Measurements from ENCODE around the gene GLI3. TPM values are rescaled to one million over a fixed set of nuclear protein-coding genes. Genes with fewer than 3 reads are reported as not detected.

Gene GLI3
- total RNA-seq, 5 donors from 2014 or later (not counting 1 experiment from before 2014, with no cell fraction given): 0.10 to 0.79 (median 0.32) TPM; not detected in 1

DNA sequence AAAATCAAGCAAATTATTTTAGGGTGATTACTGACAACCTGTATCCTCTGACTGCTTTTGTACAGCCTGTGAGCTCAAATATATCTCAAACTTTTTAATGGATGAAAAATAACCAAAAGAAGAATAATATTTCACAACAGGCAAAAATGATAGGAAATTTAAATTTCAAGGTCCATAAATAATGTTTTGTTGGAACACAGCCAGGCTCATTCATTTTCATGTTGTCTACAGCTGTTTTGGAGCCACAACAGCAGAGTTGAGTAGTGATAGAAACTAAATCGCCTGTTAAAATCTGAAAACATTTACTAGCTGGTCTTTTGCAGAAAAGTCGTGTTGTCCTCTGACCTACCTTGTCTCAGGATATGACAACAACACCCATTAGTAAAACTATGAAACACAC lies 75.9 kb downstream of the GLI3 start:
- ChIA-PET POLR2A (no interaction called here), CTCF (no interaction called here)
- no peaks in the 10 kb centered on the region for H3K36me3 ChIP-seq (ENCODE audit: control insufficient read depth in 2 of 2, extremely low read depth in 1 of 2, insufficient read depth in 1 of 2, low read length in 1 of 2)
- Mint-ChIP-seq H3K4me3 (no peak overlapping the region), H3K36me3 (no peaks in the 10 kb centered on the region), H3K9me3 (no peaks in the 10 kb centered on the region), H3K27me3 (no peaks in the 10 kb centered on the region), H3K4me1 (no peaks in the 10 kb centered on the region), H3K27ac (no peak overlapping the region)
- WGBS (ENCODE audit: insufficient coverage): no CpG with 5 or more reads among the region's 2 CpGs
- H3K4me1 ChIP-seq (ENCODE audit: control insufficient read depth in 1 of 2, extremely low read depth in 1 of 2, insufficient read depth in 2 of 2, low read length in 2 of 2): no peaks in the 10 kb centered on the region
- DNase-seq (no peak), ATAC-seq (replicated peaks in 1 of 4) (no peak)
- H3K4me3 ChIP-seq (ENCODE audit: control insufficient read depth in 1 of 2, extremely low read depth in 1 of 2, low read length in 1 of 2): no peak overlapping the region
- no peaks in the 10 kb centered on the region for H3K27me3 ChIP-seq (replicated peaks in 1 of 2; ENCODE audit: control insufficient read depth in 2 of 2, extremely low read depth in 1 of 2, insufficient read depth in 2 of 2, low read length in 1 of 2)
- H3K9me3 ChIP-seq: no peaks in the 10 kb centered on the region
- H3K27ac ChIP-seq (ENCODE audit: low read length): no peak overlapping the region

DNA sequence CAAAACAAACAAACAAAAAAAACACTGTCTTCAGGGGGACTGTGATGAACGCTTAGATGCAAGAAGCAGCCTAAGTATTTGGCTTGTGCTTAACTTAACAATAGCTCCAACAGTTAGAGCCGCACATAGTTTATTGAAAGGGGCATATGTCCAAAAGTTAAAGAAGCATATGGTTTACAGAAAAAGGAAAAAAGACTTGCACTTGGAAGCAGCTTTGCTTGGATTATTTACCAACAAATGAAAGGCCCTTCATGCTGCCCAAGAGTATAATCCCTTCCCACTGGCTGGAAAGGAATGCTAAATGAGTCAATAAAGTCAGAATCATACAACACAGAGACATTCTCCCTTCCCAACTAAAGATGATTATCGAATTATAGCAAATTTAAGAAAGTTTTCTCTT lies 77.9 kb downstream of the GLI3 start:
- Histone ChIP-seq H3K4me1 (ENCODE audit: control insufficient read depth in 1 of 2, extremely low read depth in 1 of 2, insufficient read depth in 2 of 2, low read length in 2 of 2) (no peaks in the 10 kb centered on the region), H3K27me3 (replicated peaks in 1 of 2; ENCODE audit: control insufficient read depth in 2 of 2, extremely low read depth in 1 of 2, insufficient read depth in 2 of 2, low read length in 1 of 2) (no peaks in the 10 kb centered on the region), H3K36me3 (ENCODE audit: control insufficient read depth in 2 of 2, extremely low read depth in 1 of 2, insufficient read depth in 1 of 2, low read length in 1 of 2) (no peaks in the 10 kb centered on the region), H3K27ac (ENCODE audit: low read length) (no peak overlapping the region), H3K9me3 (no peaks in the 10 kb centered on the region), H3K4me3 (ENCODE audit: control insufficient read depth in 1 of 2, extremely low read depth in 1 of 2, low read length in 1 of 2) (no peak overlapping the region)
- no CpG with 5 or more reads among the region's 3 CpGs for WGBS (ENCODE audit: insufficient coverage)
- ChIA-PET POLR2A (no interaction called here), CTCF (no interaction called here)
- ATAC-seq (replicated peaks in 1 of 4): no peak
- no peak for DNase-seq
- H3K4me1 Mint-ChIP-seq: no peaks in the 10 kb centered on the region
- H3K4me3 Mint-ChIP-seq: no peak overlapping the region
- H3K27me3 Mint-ChIP-seq: no peaks in the 10 kb centered on the region
- H3K9me3 Mint-ChIP-seq: no peaks in the 10 kb centered on the region
- no peaks in the 10 kb centered on the region for H3K36me3 Mint-ChIP-seq
- H3K27ac Mint-ChIP-seq: no peak overlapping the region

DNA sequence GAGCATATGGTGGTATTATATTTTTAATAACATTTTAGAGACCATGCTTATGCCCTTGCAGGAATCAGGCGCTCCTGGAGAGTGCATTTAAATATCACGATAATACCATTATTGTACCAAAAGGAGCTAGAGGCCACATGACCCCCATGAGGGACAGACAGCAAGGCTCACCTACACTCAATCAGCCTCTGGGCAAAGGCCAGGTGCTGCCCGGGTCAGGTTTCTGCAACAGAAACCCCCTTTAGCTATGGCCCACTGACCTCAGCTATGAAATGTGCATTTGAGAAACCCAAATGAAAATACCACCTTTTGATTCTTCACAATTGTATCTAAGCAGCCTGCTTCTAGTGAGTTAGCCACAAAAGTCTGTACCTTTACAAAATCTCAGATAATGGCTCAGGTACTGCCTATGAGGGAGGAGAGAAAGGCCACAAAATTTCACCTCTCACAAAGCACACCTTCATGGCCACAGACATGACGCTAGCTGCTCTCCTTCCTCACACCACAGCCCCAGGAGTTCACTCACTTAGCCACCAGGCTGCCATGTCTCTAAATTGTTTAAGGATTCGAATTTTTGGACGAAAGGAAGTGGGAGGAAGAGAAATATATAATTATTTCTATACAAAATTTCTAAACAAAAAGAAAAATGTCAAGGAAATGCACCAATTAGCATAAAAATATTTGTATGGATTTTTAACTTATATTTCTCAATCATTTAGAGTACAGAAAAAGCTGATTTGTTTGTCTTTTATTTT lies 79.9 kb downstream of the GLI3 start:
- no peaks in the 10 kb centered on the region for H3K27me3 ChIP-seq (replicated peaks in 1 of 2; ENCODE audit: control insufficient read depth in 2 of 2, extremely low read depth in 1 of 2, insufficient read depth in 2 of 2, low read length in 1 of 2)
- no peaks in the 10 kb centered on the region for H3K36me3 ChIP-seq (ENCODE audit: control insufficient read depth in 2 of 2, extremely low read depth in 1 of 2, insufficient read depth in 1 of 2, low read length in 1 of 2)
- H3K27ac Mint-ChIP-seq: no peak overlapping the region
- ATAC-seq (replicated peaks in 1 of 4) (no peak), DNase-seq (no peak)
- H3K36me3 Mint-ChIP-seq: no peaks in the 10 kb centered on the region
- H3K9me3 ChIP-seq: no peaks in the 10 kb centered on the region
- ChIA-PET POLR2A (interaction anchor here in 1 of 2 donors (0.6 kb wide), 1 partner anchor 15 kb away, joined by 8 read pairs; no protein-coding TSS in a partner anchor), CTCF (no interaction called here)
- no peak overlapping the region for H3K4me3 Mint-ChIP-seq
- no peaks in the 10 kb centered on the region for H3K4me1 ChIP-seq (ENCODE audit: control insufficient read depth in 1 of 2, extremely low read depth in 1 of 2, insufficient read depth in 2 of 2, low read length in 2 of 2)
- no peaks in the 10 kb centered on the region for H3K27me3 Mint-ChIP-seq
- WGBS (ENCODE audit: insufficient coverage): 94% methylated on average over 2 of the region's 6 CpGs
- H3K9me3 Mint-ChIP-seq: no peaks in the 10 kb centered on the region
- no peak overlapping the region for H3K4me3 ChIP-seq (ENCODE audit: control insufficient read depth in 1 of 2, extremely low read depth in 1 of 2, low read length in 1 of 2)
- H3K4me1 Mint-ChIP-seq: no peaks in the 10 kb centered on the region
- H3K27ac ChIP-seq (ENCODE audit: low read length): no peak overlapping the region

DNA sequence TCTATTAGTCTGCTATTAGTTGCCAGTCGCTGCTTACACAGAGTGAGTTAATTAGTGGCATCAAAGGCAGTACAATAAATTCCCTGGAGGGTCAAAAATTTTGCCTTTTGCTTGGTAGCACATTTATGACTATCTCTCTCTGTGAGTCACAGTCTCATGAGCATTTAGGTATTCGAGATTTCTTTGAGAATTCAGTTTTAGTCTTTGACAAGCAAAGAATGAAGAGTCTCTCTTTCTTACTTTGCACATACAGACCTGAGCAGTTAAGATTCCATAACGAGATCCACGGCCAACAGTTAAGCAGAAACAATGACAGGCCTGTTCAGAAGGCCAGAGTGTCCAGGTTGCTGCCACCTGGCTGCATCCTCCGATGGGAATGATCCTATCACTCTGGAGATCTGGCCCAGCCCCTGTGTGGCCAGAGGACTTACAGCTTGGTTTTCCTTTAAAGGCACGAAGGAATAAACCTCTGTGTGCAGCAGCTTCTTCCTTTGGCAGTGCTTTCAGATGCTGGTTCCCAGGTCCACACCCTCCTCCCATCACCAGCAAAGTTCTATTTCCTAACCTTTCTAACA lies 80.6 kb downstream of the GLI3 start:
- H3K4me3 ChIP-seq (ENCODE audit: control insufficient read depth in 1 of 2, extremely low read depth in 1 of 2, low read length in 1 of 2): no peak overlapping the region
- POLR2A ChIA-PET: interaction anchor here in 1 of 2 donors (0.6 kb wide), 1 partner anchor 14 kb away, joined by 8 read pairs; no protein-coding TSS in a partner anchor
- Mint-ChIP-seq H3K36me3 (no peaks in the 10 kb centered on the region), H3K4me3 (no peak overlapping the region), H3K27ac (no peak overlapping the region), H3K27me3 (no peaks in the 10 kb centered on the region), H3K4me1 (no peaks in the 10 kb centered on the region), H3K9me3 (no peaks in the 10 kb centered on the region)
- no peak for ATAC-seq (replicated peaks in 1 of 4)
- CTCF ChIA-PET: no interaction called here
- H3K27ac ChIP-seq (ENCODE audit: low read length): no peak overlapping the region
- no peak for DNase-seq
- no peaks in the 10 kb centered on the region for H3K27me3 ChIP-seq (replicated peaks in 1 of 2; ENCODE audit: control insufficient read depth in 2 of 2, extremely low read depth in 1 of 2, insufficient read depth in 2 of 2, low read length in 1 of 2)
- 50% methylated on average over 5 of the region's 6 CpGs for WGBS (ENCODE audit: insufficient coverage)
- no peaks in the 10 kb centered on the region for H3K4me1 ChIP-seq (ENCODE audit: control insufficient read depth in 1 of 2, extremely low read depth in 1 of 2, insufficient read depth in 2 of 2, low read length in 2 of 2)
- no peaks in the 10 kb centered on the region for H3K9me3 ChIP-seq
- H3K36me3 ChIP-seq (ENCODE audit: control insufficient read depth in 2 of 2, extremely low read depth in 1 of 2, insufficient read depth in 1 of 2, low read length in 1 of 2): no peaks in the 10 kb centered on the region

DNA sequence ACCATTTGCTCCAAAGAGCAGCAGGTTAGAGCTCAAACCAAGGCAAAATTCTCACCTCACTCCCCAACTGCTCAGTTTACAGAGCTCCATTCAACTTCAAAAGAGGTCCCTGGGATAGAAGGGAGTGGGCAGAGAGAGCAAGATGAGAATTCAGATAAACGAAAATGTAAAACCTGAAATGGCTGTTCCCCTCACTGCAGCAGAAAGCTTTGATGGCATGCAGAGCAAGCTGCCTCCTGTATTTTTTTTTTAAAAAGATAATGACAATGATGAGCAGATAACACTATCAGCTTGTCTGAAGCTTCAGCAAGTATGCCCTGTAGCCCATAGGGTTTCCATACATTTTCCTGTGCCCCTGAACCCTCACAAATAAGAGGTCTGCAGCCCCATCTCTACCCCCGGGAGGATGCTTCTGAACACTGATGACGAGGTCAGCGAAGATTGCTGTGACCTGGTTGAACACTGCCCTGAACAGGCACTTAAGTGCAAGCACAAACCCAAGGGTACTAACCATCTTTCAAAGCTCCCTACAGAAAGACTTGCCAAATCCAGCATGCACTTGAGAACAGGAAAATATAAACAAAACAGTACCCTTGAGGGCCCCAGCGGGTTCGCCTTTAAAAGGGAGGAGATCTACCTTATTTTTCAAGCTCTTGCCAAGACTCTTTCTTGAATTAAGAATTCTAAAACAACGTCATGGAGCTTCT lies 81.3 kb downstream of the GLI3 start:
- ChIA-PET POLR2A (no interaction called here), CTCF (no interaction called here)
- no peaks in the 10 kb centered on the region for H3K9me3 Mint-ChIP-seq
- Histone ChIP-seq H3K4me3 (ENCODE audit: control insufficient read depth in 1 of 2, extremely low read depth in 1 of 2, low read length in 1 of 2) (no peak overlapping the region), H3K27ac (ENCODE audit: low read length) (no peak overlapping the region), H3K36me3 (ENCODE audit: control insufficient read depth in 2 of 2, extremely low read depth in 1 of 2, insufficient read depth in 1 of 2, low read length in 1 of 2) (no peaks in the 10 kb centered on the region), H3K4me1 (ENCODE audit: control insufficient read depth in 1 of 2, extremely low read depth in 1 of 2, insufficient read depth in 2 of 2, low read length in 2 of 2) (no peaks in the 10 kb centered on the region), H3K9me3 (no peaks in the 10 kb centered on the region), H3K27me3 (replicated peaks in 1 of 2; ENCODE audit: control insufficient read depth in 2 of 2, extremely low read depth in 1 of 2, insufficient read depth in 2 of 2, low read length in 1 of 2) (no peaks in the 10 kb centered on the region)
- ATAC-seq (replicated peaks in 1 of 4) (no peak), DNase-seq (no peak)
- no peaks in the 10 kb centered on the region for H3K36me3 Mint-ChIP-seq
- H3K27me3 Mint-ChIP-seq: no peaks in the 10 kb centered on the region
- WGBS (ENCODE audit: insufficient coverage): 87% methylated on average over 4 of the region's 7 CpGs
- H3K27ac Mint-ChIP-seq: no peak overlapping the region
- no peak overlapping the region for H3K4me3 Mint-ChIP-seq
- H3K4me1 Mint-ChIP-seq: no peaks in the 10 kb centered on the region

DNA sequence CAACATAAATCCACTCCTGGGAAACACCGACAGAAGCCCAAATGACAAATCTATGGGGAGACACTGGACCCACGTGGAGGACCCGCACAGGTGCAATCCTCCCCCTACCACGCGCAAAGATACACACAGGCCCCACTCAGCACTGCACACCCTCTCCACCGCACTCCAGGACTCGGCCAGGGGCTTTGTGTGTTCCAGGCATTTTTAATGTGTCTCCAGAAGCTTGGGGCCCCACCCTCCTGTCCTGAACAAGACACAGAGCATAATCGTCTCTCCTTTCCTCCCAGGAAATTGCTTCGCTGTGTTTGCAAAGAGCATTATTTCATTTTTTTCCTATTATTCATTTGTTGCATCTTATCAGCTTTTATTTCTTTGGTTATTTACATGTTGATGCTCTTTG lies 82.8 kb downstream of the GLI3 start:
- H3K4me1 Mint-ChIP-seq: no peaks in the 10 kb centered on the region
- no peak overlapping the region for H3K27ac ChIP-seq (ENCODE audit: low read length)
- H3K27ac Mint-ChIP-seq: no peak overlapping the region

More for the DNA sequence above, 82.8 kb downstream of the GLI3 start:
- WGBS (ENCODE audit: insufficient coverage): 86% methylated on average over 5 of the region's 9 CpGs
- ChIA-PET POLR2A (no interaction called here), CTCF (no interaction called here)
- H3K4me3 ChIP-seq (ENCODE audit: control insufficient read depth in 1 of 2, extremely low read depth in 1 of 2, low read length in 1 of 2): no peak overlapping the region
- Mint-ChIP-seq H3K4me3 (no peak overlapping the region), H3K36me3 (no peaks in the 10 kb centered on the region), H3K27me3 (no peaks in the 10 kb centered on the region), H3K9me3 (no peaks in the 10 kb centered on the region)
- H3K27me3 ChIP-seq (replicated peaks in 1 of 2; ENCODE audit: control insufficient read depth in 2 of 2, extremely low read depth in 1 of 2, insufficient read depth in 2 of 2, low read length in 1 of 2): no peaks in the 10 kb centered on the region
- ATAC-seq (replicated peaks in 1 of 4) (no peak), DNase-seq (no peak)
- no peaks in the 10 kb centered on the region for H3K9me3 ChIP-seq
- no peaks in the 10 kb centered on the region for H3K4me1 ChIP-seq (ENCODE audit: control insufficient read depth in 1 of 2, extremely low read depth in 1 of 2, insufficient read depth in 2 of 2, low read length in 2 of 2)
- no peaks in the 10 kb centered on the region for H3K36me3 ChIP-seq (ENCODE audit: control insufficient read depth in 2 of 2, extremely low read depth in 1 of 2, insufficient read depth in 1 of 2, low read length in 1 of 2)

All from T-cell (primary cell).